ENCODE measurements around the gene ACACB.

The ACACB gene

DNA sequence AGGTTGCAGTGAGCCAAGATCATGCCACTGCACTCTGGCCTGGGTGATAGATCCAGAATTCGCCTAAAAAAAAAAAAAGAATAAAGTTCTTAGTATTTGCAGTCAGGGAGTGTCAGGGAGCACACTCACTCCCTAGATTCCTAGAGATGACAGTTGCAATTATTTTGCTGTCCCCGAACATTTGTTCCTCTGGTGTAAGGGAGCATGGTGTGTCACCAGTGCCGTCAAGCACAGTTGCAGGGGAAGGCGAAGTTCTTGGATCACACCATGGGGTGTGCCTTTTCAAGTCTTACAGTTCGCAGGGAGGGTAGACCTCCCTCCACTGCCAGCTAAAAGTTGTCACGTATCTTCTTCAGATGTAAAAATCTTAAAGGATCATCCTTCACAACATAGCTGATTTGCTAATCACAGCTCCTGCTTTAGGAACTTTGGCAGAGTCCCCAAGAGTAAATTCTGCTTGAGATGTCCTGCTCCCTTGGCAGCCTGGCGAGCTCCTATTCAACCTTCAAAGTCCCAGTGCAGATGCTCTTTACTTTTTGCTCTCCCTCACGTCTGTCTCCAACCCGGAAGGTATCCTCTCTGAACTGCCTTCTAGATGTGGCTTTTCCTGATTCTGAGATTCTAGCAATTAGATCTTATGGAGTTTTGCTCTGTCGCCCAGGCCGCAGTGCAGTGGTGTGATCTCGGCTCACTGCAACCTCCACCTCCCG lies 11.3 kb downstream of the ACACB start:
- DNase-seq = no peak
- H3K4me1 Mint-ChIP-seq = peaks cover 26% of the 10 kb centered on the region
- no peaks in the 10 kb centered on the region for H3K36me3 Mint-ChIP-seq (ENCODE audit: low read depth)
- TF ChIP-seq, protein P1, sequence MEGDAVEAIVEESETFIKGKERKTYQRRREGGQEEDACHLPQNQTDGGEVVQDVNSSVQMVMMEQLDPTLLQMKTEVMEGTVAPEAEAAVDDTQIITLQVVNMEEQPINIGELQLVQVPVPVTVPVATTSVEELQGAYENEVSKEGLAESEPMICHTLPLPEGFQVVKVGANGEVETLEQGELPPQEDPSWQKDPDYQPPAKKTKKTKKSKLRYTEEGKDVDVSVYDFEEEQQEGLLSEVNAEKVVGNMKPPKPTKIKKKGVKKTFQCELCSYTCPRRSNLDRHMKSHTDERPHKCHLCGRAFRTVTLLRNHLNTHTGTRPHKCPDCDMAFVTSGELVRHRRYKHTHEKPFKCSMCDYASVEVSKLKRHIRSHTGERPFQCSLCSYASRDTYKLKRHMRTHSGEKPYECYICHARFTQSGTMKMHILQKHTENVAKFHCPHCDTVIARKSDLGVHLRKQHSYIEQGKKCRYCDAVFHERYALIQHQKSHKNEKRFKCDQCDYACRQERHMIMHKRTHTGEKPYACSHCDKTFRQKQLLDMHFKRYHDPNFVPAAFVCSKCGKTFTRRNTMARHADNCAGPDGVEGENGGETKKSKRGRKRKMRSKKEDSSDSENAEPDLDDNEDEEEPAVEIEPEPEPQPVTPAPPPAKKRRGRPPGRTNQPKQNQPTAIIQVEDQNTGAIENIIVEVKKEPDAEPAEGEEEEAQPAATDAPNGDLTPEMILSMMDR (IDR thresholded peaks at IDR 0.05) = no peak
- H3K27ac Mint-ChIP-seq = no peak overlapping the region
- H3K27me3 Mint-ChIP-seq (ENCODE audit: low read depth, poor library complexity) = peaks cover 17% of the 10 kb centered on the region
- H3K9me3 Mint-ChIP-seq = no peaks in the 10 kb centered on the region
- no peak overlapping the region for H3K4me3 Mint-ChIP-seq

GRCh38 chr12:109130297-109131153 lies 14.1 kb downstream of the ACACB start:
- TF ChIP-seq, protein P1 (IDR thresholded peaks at IDR 0.05) = no peak
- H3K4me3 Mint-ChIP-seq = peak overlapping the region; percentile 13
- peaks cover 15% of the 10 kb centered on the region for H3K9me3 Mint-ChIP-seq

GRCh38 chr12:109131154-109132050 lies 15.0 kb downstream of the ACACB start:
- peaks cover 24% of the 10 kb centered on the region for H3K9me3 Mint-ChIP-seq
- H3K27ac Mint-ChIP-seq = peak overlapping the region; percentile 1
- H3K27me3 Mint-ChIP-seq (ENCODE audit: low read depth, poor library complexity) = peaks cover 19% of the 10 kb centered on the region
- peaks cover 4% of the 10 kb centered on the region for H3K36me3 Mint-ChIP-seq (ENCODE audit: low read depth)
- DNase-seq = peak; percentile 62
- peaks cover 34% of the 10 kb centered on the region for H3K4me1 Mint-ChIP-seq
- H3K4me3 Mint-ChIP-seq = no peak overlapping the region
- TF ChIP-seq, protein P1 (IDR thresholded peaks at IDR 0.05) = no peak

More at GRCh38 chr12:109130297-109131153, 14.1 kb downstream of the ACACB start:
- Mint-ChIP-seq H3K4me1 (peaks cover 34% of the 10 kb centered on the region), H3K27ac (peak overlapping the region; percentile 1), H3K36me3 (ENCODE audit: low read depth) (no peaks in the 10 kb centered on the region), H3K27me3 (ENCODE audit: low read depth, poor library complexity) (peaks cover 16% of the 10 kb centered on the region)
- no peak for DNase-seq

DNA sequence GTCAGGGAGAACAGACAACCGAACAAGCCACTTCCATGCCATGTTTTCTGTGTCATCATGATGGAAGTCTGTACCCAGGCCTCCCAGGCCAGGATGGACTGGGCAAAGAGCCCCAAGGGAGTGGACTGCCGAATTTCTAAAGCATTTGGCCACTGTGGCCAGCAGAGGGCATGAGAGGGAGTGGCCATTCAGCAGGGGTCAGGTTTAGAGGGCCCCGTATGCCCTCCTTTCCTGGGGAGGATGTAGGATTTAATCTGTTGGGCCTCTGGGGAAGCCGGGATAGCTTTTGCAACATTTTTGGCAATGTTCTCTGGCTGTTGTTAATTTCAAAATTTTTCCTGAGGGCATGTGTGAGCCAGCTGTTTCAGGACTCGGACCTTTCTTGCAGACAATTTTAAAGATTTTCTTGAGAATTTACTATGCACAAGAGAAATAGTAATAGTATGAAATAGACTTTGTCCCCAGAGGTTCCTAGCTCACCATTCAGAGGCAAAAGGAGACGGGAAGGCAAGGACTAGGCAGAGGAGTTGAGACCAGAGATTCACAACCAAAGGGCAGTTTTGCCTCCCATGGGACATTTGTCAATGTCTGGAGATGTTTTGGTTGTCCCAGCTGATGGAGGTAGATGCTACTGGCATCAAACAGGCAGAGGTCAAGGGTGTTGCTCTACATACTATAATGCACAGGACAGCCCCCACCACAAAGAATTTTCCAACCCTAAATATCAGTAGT lies 18.0 kb downstream of the ACACB start:
- Mint-ChIP-seq H3K27me3 (ENCODE audit: low read depth, poor library complexity) (peaks cover 27% of the 10 kb centered on the region), H3K36me3 (ENCODE audit: low read depth) (peaks cover 10% of the 10 kb centered on the region), H3K4me3 (no peak overlapping the region), H3K27ac (no peak overlapping the region), H3K9me3 (peaks cover 32% of the 10 kb centered on the region), H3K4me1 (peaks cover 34% of the 10 kb centered on the region)
- peak; percentile 32 for DNase-seq
- TF ChIP-seq, protein P1 (IDR thresholded peaks at IDR 0.05) = peak; percentile 47

- DNase-seq = no peak
- Mint-ChIP-seq H3K27ac (no peak overlapping the region), H3K36me3 (ENCODE audit: low read depth) (peaks cover 10% of the 10 kb centered on the region), H3K4me1 (peaks cover 10% of the 10 kb centered on the region), H3K4me3 (no peak overlapping the region), H3K27me3 (ENCODE audit: low read depth, poor library complexity) (peaks cover 24% of the 10 kb centered on the region), H3K9me3 (peaks cover 32% of the 10 kb centered on the region)
- TF ChIP-seq, protein P1 (IDR thresholded peaks at IDR 0.05) = no peak
Measured at GRCh38 chr12:109137055-109137454, 20.7 kb downstream of the ACACB start.
